AG04450 (cell line): ENCODE data around the gene MAGI2. TPM values are rescaled to one million over a fixed set of nuclear protein-coding genes. Genes with fewer than 3 reads are reported as not detected.
A peak's percentile ranks its signal among the peaks of the same experiment; 100 is the strongest.

Experiments
- CTCF ChIA-PET: fragments of 300-600, 350-600 bp; formaldehyde crosslinking; extraction: SDS; loops from one replicate; lab custom pipeline; 2022; ENCODE audit warnings: antibody characterized with exemption, inconsistent platforms; lab: Charles Lee
- POLR2A ChIA-PET: fragments of 350-600 bp; formaldehyde crosslinking; extraction: SDS; loops from one replicate; lab custom pipeline; 2021; ENCODE audit warnings: antibody characterized with exemption, inconsistent platforms; lab: Yijun Ruan, JAX
- DNase-seq: peaks from one replicate; pipeline ENCODE4 v3.0.0-alpha.2; 2011; ENCODE audit warnings: low read depth, low spot score
- H3K27ac ChIP-seq: one replicate; pipeline ENCODE4 v1.5.1; 2012; ENCODE audit warnings: low read depth, low read length, control low read depth
- H3K27me3 ChIP-seq: one replicate; pipeline ENCODE4 v1.6.0; 2012; ENCODE audit warnings: low read length; ENCODE audit not compliant: control insufficient read depth, insufficient read depth
- H3K4me3 ChIP-seq: 2 replicates; pipeline ENCODE4 v1.5.1; 2011; ENCODE audit warnings: mild to moderate bottlenecking, low read depth, low read length, control low read depth
- H3K9me3 ChIP-seq: 2 replicates; pipeline ENCODE4 v1.5.1; 2012; ENCODE audit warnings: low read length; ENCODE audit not compliant: control insufficient read depth, insufficient read depth
- polyA plus RNA-seq: library from polyadenylated mRNA; depleted of rRNA; stranded (reverse); fragments of >200 nt; gene quantifications from 2 replicates; pipeline ENCODE4 v1.2.3, GENCODE V29; 2011
- TF ChIP-seq, protein P1 (sequence below): IDR thresholded peaks from 2 replicates; pipeline ENCODE4 v1.5.1; 2011; ENCODE audit warnings: low read depth, low read length, control low read depth, inconsistent platforms

The MAGI2 gene
- polyA plus RNA-seq, 1 experiment = 2.3 TPM

DNA sequence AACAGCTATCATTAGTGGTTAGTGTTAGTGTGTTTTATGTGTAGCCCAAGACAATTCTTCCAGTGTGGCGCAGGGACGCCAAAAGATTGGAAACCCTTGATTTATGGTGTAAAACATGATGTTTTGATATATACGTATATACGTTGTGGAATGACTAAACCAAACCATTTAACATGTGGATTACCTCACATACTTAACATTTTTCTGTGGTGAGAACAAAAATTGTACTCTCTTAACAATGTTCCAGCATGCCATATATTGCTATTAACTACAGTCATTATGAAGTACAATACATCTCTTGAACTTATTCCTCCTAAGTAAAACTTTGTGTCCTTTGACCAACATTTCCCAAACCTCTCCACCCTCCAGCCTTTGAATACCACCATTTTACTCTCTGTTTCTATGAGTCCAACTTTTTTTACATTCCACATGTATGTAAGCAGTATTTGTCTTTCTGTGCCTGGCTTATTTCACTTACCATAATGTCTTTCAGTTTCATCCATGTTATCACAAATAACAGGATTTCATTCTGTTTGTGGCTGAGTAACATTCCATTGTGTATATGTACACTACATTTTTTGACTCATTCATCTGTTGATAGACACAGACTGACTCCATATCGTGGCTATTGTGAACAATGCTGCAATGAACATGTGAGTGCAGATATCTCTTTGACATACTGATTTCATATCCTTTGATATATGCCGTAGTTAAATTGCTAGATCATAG lies 42.2 kb upstream of the MAGI2 start:
- H3K9me3 ChIP-seq = no peaks in the 10 kb centered on the region; the same call in 1 of the 2 replicates
- TF ChIP-seq, protein P1, sequence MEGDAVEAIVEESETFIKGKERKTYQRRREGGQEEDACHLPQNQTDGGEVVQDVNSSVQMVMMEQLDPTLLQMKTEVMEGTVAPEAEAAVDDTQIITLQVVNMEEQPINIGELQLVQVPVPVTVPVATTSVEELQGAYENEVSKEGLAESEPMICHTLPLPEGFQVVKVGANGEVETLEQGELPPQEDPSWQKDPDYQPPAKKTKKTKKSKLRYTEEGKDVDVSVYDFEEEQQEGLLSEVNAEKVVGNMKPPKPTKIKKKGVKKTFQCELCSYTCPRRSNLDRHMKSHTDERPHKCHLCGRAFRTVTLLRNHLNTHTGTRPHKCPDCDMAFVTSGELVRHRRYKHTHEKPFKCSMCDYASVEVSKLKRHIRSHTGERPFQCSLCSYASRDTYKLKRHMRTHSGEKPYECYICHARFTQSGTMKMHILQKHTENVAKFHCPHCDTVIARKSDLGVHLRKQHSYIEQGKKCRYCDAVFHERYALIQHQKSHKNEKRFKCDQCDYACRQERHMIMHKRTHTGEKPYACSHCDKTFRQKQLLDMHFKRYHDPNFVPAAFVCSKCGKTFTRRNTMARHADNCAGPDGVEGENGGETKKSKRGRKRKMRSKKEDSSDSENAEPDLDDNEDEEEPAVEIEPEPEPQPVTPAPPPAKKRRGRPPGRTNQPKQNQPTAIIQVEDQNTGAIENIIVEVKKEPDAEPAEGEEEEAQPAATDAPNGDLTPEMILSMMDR = no peak
- CTCF ChIA-PET = interaction anchor here (0.6 kb wide), 1 partner anchor 552 kb away, joined by 3 read pairs; no protein-coding TSS in a partner anchor
- DNase-seq = peak; percentile 59
- no peaks in the 10 kb centered on the region for H3K27me3 ChIP-seq
- peak overlapping the region; percentile 73 for H3K27ac ChIP-seq
- POLR2A ChIA-PET = interaction anchor here (0.7 to 0.8 kb wide), 2 partner anchors 10 to 44 kb away, joined by 3 to 4 read pairs; no protein-coding TSS in a partner anchor
- no peak overlapping the region for H3K4me3 ChIP-seq

DNA sequence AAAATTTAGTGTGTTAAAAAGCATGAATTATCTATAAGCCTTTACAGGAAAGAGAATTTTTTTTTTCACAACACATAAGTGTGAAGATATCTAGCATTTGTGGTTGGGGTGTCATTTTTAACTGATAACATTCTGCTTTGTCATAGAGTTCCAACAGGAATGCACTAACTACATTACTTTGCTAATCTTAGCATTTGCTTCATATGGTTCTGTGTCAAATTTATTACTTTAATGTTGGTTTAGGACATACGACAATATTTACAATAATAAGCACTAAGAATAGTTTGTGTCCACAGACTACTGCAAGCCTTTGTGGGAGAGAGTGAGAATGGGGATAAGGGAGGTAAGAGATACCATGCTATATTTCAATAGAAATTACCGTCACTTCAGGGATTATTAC lies 40.6 kb upstream of the MAGI2 start:
- CTCF ChIA-PET = no interaction called here

DNA sequence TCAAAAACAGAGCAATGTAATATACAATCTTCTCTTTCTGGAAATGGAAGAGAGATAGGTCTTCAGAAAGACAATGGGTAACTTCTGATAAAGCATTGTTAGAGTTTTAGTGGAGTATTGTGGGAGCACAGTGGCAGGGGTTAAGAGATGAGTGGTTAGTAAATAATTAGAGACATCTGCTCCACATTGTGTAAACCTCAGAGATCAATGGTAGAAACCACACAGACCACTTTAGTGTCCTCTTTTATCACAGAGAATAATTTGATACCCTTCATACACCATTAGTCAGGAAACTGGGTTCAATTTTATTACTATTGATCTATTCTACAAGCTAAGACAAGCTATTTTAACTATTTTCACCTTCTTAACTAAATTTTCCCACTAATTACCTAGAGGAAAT lies 35.9 kb upstream of the MAGI2 start:
- H3K27me3 ChIP-seq = no peaks in the 10 kb centered on the region
- no peak overlapping the region for H3K4me3 ChIP-seq
- CTCF ChIA-PET = no interaction called here
- POLR2A ChIA-PET = no interaction called here
- TF ChIP-seq, protein P1 = no peak
- DNase-seq = no peak
- no peak overlapping the region for H3K27ac ChIP-seq
- H3K9me3 ChIP-seq = no peaks in the 10 kb centered on the region

More for the DNA sequence above, 40.6 kb upstream of the MAGI2 start:
- Histone ChIP-seq H3K9me3 (no peaks in the 10 kb centered on the region; the same call in 1 of the 2 replicates), H3K27me3 (no peaks in the 10 kb centered on the region), H3K27ac (no peak overlapping the region), H3K4me3 (no peak overlapping the region)
- DNase-seq = no peak
- POLR2A ChIA-PET = no interaction called here
- TF ChIP-seq, protein P1 = no peak

DNA sequence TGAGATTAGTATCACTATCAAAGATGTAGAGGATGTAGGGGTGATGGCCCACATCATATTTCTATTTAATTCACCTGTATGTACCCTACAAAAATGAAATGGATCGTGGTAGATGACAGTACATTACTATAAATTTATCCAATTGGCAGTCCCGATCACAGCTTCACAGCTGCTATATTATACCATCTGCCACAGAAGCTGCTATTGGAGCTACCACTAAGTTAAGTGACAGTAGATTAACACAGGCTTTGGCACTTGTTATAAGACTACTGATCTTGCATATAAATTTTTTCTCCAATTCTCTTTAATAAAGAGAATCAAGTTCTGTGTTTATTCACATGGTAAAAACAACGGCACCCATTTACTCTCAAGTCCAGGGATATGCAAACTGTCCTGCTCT lies 24.9 kb upstream of the MAGI2 start:
- ChIA-PET POLR2A (no interaction called here), CTCF (interaction anchor here (0.6 kb wide), 1 partner anchor 180 kb away, joined by 4 read pairs; no protein-coding TSS in a partner anchor)
- no peaks in the 10 kb centered on the region for H3K9me3 ChIP-seq
- H3K4me3 ChIP-seq = no peak overlapping the region
- TF ChIP-seq, protein P1 = no peak
- no peaks in the 10 kb centered on the region for H3K27me3 ChIP-seq
- no peak for DNase-seq
- H3K27ac ChIP-seq = no peak overlapping the region

DNA sequence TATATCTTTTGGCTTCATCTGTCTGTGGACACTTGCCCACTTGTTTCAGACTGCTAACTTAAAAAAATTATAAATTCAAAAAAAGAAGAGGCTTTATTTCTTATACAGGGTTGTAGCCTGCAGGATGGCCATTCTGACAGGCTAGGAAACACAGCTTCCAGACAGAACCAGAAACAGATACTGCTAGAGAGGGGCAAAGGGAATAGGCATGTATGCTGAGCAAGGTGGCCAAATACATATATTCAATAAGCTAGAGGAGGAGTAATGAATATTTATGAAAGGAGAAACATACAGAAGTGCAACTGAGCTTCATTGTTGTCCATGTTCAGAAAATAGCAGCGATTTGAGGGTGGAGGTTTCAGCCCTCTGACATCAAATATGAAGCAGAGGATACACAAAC lies 22.0 kb upstream of the MAGI2 start:
- Histone ChIP-seq H3K27me3 (no peaks in the 10 kb centered on the region), H3K4me3 (no peak overlapping the region), H3K27ac (no peak overlapping the region), H3K9me3 (no peaks in the 10 kb centered on the region)
- no peak for DNase-seq
- POLR2A ChIA-PET = no interaction called here
- TF ChIP-seq, protein P1 = no peak
- CTCF ChIA-PET = interaction anchor here (1.0 kb wide), 1 partner anchor 572 kb away, joined by 3 read pairs; no protein-coding TSS in a partner anchor
